ENCODE results near the gene TMTC4.
"Not testable (repeated sequence)": the region's sequence is repeated elsewhere in the genome, so short reads cannot be mapped to it uniquely, and the experiment has no call there.

- not testable (repeated sequence) for TF ChIP-seq POLR2A, CTCF (IDR thresholded peaks at IDR 0.05)
Measured at GRCh38 chr13:100698331-100698730, 23.7 kb upstream of the TMTC4 start.
